Fibroblast of villous mesenchyme (primary cell): ENCODE results near the gene HPRT1. TPM values are rescaled to one million over a fixed set of nuclear protein-coding genes. Genes with fewer than 3 reads are reported as not detected.
"Not testable (repeated sequence)": the region's sequence is repeated elsewhere in the genome, so short reads cannot be mapped to it uniquely, and the experiment has no call there.

Experiments
- DNase-seq: peaks from one replicate; pipeline ENCODE4 v3.0.0-alpha.2; 2010; ENCODE audit warnings: low read depth
- H3K4me3 ChIP-seq: 2 replicates; pipeline ENCODE4 v1.5.1; 2011; ENCODE audit warnings: low read depth, mild to moderate bottlenecking, low read length
- CTCF ChIP-seq: IDR thresholded peaks from 2 replicates; pipeline ENCODE4 v1.5.1; 2012; ENCODE audit warnings: low read depth, mild to moderate bottlenecking, low read length; ENCODE audit not compliant: insufficient read depth
- total RNA-seq: library from RNA; depleted of rRNA; stranded (reverse); fragments of >200 nt; gene quantifications from 2 replicates; pipeline ENCODE4 v1.2.3, GENCODE V29; 2012

The HPRT1 gene
- total RNA-seq, 1 donor, result 17.3 TPM

DNA sequence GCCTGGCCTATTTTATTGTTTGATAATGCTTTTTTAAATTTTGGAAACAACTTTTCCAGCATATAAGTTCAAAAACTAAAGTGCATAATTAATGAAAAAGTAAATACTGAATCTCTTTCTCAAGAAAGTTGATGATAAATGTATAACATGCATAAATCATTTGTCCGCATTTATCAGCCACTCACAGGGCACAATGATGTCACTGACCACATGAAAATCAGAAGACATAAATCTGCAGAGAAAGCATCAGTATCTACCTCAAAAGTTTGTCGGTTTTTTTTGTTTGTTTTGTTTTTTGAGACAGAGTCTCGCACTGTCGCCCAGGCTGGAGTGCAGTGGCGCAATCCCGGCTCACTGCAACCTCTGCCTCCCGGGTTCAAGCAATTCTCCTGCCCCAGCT is 5.5 kb upstream of the HPRT1 start:
- no peak overlapping the region for H3K4me3 ChIP-seq
- TF ChIP-seq CTCF, result no peak
- DNase-seq, result no peak

- TF ChIP-seq CTCF, result no peak
- no peak overlapping the region for H3K4me3 ChIP-seq
- no peak for DNase-seq
Measured at GRCh38 chrX:134457708-134458107, 2.3 kb upstream of the HPRT1 start.

DNA sequence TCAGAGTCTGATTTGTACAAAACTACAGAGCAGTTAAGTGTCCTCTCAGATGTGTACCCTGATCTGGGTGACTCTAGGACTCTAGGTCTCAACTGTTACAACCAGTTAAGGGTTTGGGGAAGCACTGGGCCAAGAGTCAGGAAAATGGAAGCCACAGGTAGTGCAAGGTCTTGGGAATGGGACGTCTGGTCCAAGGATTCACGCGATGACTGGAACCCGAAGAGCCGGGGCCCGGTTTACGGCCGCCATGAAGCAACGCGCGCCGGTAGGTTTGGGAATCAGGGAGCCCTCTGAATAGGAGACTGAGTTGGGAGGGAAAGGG is 321 bp upstream of the HPRT1 start:
- no peak for DNase-seq
- TF ChIP-seq CTCF, result no peak
- H3K4me3 ChIP-seq, result peak overlapping the region; percentile 61

DNA sequence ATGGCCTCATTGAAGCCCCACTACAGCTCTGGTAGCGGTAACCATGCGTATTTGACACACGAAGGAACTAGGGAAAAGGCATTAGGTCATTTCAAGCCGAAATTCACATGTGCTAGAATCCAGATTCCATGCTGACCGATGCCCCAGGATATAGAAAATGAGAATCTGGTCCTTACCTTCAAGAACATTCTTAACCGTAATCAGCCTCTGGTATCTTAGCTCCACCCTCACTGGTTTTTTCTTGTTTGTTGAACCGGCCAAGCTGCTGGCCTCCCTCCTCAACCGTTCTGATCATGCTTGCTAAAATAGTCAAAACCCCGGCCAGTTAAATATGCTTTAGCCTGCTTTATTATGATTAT is 876 bp downstream of the HPRT1 start:
- no peak for TF ChIP-seq CTCF
- peak overlapping the region; percentile 73 for H3K4me3 ChIP-seq
- peak; percentile 11 for DNase-seq

DNA sequence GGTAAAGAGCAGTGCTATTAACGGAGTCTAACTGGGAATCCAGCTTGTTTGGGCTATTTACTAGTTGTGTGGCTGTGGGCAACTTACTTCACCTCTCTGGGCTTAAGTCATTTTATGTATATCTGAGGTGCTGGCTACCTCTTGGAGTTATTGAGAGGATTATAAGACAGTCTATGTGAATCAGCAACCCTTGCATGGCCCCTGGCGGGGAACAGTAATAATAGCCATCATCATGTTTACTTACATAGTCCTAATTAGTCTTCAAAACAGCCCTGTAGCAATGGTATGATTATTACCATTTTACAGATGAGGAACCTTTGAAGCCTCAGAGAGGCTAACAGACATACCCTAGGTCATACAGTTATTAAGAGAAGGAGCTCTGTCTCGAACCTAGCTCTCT is 1.5 kb downstream of the HPRT1 start:
- H3K4me3 ChIP-seq, result no peak overlapping the region
- TF ChIP-seq CTCF, result no peak
- DNase-seq, result no peak

DNA sequence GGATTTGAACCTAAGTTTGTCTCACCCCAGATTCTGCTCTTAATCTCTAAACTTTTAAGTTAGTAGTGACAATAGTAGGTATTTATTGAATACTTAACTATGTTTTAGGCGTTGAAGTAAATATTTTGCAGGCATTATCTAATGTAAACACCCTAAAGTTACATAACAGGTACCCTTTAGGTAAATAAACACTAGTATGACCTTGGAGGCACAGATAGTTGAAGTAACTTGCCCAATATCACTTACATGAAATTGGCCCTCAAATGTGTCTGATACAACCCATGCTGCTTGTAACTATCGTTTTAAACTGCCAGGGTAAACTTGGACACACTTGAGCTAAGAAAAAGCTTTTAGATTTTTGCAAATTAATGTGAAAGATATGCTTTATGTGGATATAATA is 3.0 kb downstream of the HPRT1 start:
- no peak overlapping the region for H3K4me3 ChIP-seq
- no peak for TF ChIP-seq CTCF
- DNase-seq, result no peak

DNA sequence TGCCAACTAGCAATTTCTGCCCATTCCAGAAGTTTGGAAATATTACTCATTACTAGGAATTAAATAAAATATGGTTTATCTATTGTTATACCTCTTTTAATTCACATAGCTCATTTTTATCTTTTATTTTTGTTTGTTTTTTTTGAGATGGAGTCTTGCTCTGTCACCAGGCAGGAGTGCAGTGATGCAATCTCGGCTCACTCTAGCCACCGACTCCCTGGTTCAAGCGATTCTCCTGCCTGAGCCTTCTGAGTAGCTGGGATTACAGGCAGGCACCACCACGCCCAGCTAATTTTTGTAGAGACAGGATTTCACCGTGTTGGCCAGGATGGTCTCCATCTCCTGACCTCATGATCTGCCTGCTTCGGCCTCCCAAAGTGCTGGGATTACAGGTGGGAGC is 4.5 kb downstream of the HPRT1 start:
- not testable (repeated sequence) for H3K4me3 ChIP-seq
- DNase-seq, result peak; percentile 25

DNA sequence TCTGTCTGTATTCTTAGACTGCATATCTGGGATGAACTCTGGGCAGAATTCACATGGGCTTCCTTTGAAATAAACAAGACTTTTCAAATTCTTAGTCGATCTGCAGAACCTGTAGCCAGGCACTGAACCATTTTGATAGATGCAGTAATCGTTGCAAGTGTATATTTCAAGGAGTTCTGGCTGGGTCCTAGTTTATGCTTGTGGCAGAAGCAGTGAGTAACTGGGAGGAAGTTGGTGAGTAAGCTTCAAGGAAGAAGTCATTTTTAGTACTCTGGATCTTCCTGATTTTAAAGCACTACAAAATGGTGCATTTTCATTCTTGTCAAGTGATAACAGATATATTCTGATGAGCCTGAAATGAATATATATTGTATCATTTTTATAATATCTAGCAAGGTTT is 9.5 kb downstream of the HPRT1 start:
- TF ChIP-seq CTCF, result no peak
- no peak overlapping the region for H3K4me3 ChIP-seq
- DNase-seq, result peak; percentile 23
